ENCODE results near the gene CAPZB.

Gene CAPZB

DNA sequence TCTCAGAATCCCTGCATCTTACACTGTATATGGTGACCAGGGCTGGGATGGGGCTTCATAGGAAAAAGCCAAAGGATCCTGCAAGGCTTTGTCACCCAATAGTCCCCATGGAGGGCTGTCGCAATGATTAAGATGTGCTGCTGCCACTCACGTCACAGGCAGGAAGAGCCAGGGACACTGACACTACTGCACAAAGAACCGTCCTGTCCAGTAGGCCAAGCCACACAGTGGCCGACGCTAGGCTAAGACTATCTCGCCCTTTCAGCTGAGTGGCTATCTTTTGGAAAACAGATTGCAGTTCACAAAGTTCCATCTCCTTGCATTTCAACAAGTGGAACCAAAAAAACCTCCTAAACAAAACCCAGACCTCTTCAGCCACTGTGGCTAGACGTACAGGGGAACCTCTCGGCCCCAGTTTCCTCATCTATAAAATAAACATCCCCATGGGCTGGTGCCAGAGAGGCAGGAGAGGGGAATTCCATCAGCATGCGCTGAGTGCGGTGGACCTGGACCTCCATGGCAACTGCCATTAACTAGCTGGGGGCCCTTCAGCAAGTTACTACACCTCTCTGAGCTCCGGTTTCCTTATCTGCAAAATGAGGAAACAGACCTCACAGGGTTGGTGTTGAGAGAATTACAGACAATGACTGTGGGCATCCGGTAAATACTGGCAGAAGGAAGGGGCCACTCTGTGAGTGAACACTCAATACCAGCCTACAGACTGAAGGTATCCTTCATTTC is 8.7 kb downstream of the CAPZB start:
- Histone ChIP-seq H3K4me1 (ENCODE audit: insufficient read depth, low read length, severe bottlenecking) (peaks cover 50% of the 10 kb centered on the region), H3K27ac (ENCODE audit: low read depth, low read length, poor library complexity, severe bottlenecking) (peak overlapping the region; percentile 80), H3K4me3 (ENCODE audit: low read depth, low read length, poor library complexity, severe bottlenecking) (peak overlapping the region; percentile 34), H3K79me2 (ENCODE audit: insufficient read depth, low read length) (peaks cover 58% of the 10 kb centered on the region), H3K9me2 (ENCODE audit: low read depth, low read length) (no peaks in the 10 kb centered on the region), H3F3A (ENCODE audit: insufficient read depth, low read length) (no peaks in the 10 kb centered on the region), H3K9ac (ENCODE audit: low read length) (no peak overlapping the region; the same call in 1 of the 2 replicates), H3K9me3 (ENCODE audit: low read length) (no peaks in the 10 kb centered on the region), H4K20me1 (ENCODE audit: insufficient read depth, low read length) (no peaks in the 10 kb centered on the region), H3K4me2 (ENCODE audit: low read length) (peak overlapping the region; percentile 58; the same call in 1 of the 2 replicates), H3K36me3 (ENCODE audit: insufficient read depth, low read length) (peaks cover 30% of the 10 kb centered on the region; the same call in 1 of the 2 replicates), H3K27me3 (ENCODE audit: insufficient read depth, low read length) (no peaks in the 10 kb centered on the region), H2AFZ (ENCODE audit: low read length) (no peak overlapping the region)
- no peak for TF ChIP-seq EZH2 (IDR thresholded peaks at IDR 0.05; ENCODE audit: borderline replicate concordance, low read length)
- TF ChIP-seq, protein P1, sequence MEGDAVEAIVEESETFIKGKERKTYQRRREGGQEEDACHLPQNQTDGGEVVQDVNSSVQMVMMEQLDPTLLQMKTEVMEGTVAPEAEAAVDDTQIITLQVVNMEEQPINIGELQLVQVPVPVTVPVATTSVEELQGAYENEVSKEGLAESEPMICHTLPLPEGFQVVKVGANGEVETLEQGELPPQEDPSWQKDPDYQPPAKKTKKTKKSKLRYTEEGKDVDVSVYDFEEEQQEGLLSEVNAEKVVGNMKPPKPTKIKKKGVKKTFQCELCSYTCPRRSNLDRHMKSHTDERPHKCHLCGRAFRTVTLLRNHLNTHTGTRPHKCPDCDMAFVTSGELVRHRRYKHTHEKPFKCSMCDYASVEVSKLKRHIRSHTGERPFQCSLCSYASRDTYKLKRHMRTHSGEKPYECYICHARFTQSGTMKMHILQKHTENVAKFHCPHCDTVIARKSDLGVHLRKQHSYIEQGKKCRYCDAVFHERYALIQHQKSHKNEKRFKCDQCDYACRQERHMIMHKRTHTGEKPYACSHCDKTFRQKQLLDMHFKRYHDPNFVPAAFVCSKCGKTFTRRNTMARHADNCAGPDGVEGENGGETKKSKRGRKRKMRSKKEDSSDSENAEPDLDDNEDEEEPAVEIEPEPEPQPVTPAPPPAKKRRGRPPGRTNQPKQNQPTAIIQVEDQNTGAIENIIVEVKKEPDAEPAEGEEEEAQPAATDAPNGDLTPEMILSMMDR (IDR thresholded peaks at IDR 0.05; ENCODE audit: low read length), result no peak

DNA sequence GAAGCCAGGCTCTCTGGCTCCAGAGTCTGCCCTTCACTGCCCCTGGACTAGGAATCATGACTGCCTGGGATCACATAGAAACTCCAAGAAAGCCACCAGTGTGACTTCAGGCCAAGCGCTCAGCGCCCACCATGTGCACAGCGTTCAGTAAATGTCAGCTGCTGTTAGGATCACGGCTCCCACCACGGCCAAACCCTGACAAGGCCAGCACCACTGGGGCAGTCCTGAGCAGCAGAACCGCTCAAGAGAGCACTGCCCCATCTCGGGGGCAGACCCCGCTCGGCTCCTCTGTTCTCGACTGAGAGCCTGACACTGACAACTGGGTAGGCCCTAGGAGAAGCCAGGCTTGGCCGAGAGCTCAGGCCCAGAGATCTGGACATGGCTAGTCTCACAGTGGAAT is 10.0 kb downstream of the CAPZB start:
- H3K9ac ChIP-seq (ENCODE audit: low read length), result no peak overlapping the region
- no peak overlapping the region for H2AFZ ChIP-seq (ENCODE audit: low read length)
- no peak overlapping the region for H3K4me2 ChIP-seq (ENCODE audit: low read length)
- no peaks in the 10 kb centered on the region for H4K20me1 ChIP-seq (ENCODE audit: insufficient read depth, low read length)
- H3K4me1 ChIP-seq (ENCODE audit: insufficient read depth, low read length, severe bottlenecking), result peaks cover 57% of the 10 kb centered on the region
- H3K36me3 ChIP-seq (ENCODE audit: insufficient read depth, low read length), result peaks cover 34% of the 10 kb centered on the region; the same call in 1 of the 2 replicates
- no peaks in the 10 kb centered on the region for H3K9me2 ChIP-seq (ENCODE audit: low read depth, low read length)
- H3F3A ChIP-seq (ENCODE audit: insufficient read depth, low read length), result no peaks in the 10 kb centered on the region
- no peaks in the 10 kb centered on the region for H3K27me3 ChIP-seq (ENCODE audit: insufficient read depth, low read length)
- peaks cover 51% of the 10 kb centered on the region for H3K79me2 ChIP-seq (ENCODE audit: insufficient read depth, low read length)
- no peak overlapping the region for H3K27ac ChIP-seq (ENCODE audit: low read depth, low read length, poor library complexity, severe bottlenecking)
- no peak for TF ChIP-seq EZH2 (IDR thresholded peaks at IDR 0.05; ENCODE audit: borderline replicate concordance, low read length)
- TF ChIP-seq, protein P1 (IDR thresholded peaks at IDR 0.05; ENCODE audit: low read length), result no peak
- no peak overlapping the region for H3K4me3 ChIP-seq (ENCODE audit: low read depth, low read length, poor library complexity, severe bottlenecking)
- no peaks in the 10 kb centered on the region for H3K9me3 ChIP-seq (ENCODE audit: low read length)

DNA sequence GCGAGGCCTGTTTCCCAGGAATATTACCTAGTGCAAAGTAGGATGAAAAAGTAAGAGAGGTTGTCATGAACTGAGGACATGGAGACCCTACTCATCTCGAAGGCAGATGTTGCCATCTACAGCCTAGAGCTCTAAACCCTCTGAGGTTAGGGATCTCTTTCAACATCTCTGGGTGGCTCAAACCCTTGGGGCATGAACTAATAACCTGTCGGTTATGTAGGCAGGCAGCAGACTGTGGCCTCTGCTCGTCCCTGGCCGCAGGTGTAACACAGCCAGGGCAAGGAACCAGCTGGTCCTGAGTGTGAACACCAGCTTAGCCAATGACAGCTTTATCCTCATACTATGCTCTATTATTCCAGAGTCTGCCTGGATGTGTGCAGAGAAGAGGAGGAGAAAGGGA is 13.2 kb downstream of the CAPZB start:
- Histone ChIP-seq H3K4me3 (ENCODE audit: low read depth, low read length, poor library complexity, severe bottlenecking) (no peak overlapping the region), H4K20me1 (ENCODE audit: insufficient read depth, low read length) (no peaks in the 10 kb centered on the region), H3K79me2 (ENCODE audit: insufficient read depth, low read length) (peaks cover 42% of the 10 kb centered on the region), H3K36me3 (ENCODE audit: insufficient read depth, low read length) (peaks cover 33% of the 10 kb centered on the region; the same call in 1 of the 2 replicates), H3K9me3 (ENCODE audit: low read length) (no peaks in the 10 kb centered on the region), H3K9ac (ENCODE audit: low read length) (no peak overlapping the region), H2AFZ (ENCODE audit: low read length) (no peak overlapping the region), H3K9me2 (ENCODE audit: low read depth, low read length) (no peaks in the 10 kb centered on the region), H3K4me2 (ENCODE audit: low read length) (no peak overlapping the region), H3K27me3 (ENCODE audit: insufficient read depth, low read length) (no peaks in the 10 kb centered on the region), H3K4me1 (ENCODE audit: insufficient read depth, low read length, severe bottlenecking) (peaks cover 51% of the 10 kb centered on the region), H3K27ac (ENCODE audit: low read depth, low read length, poor library complexity, severe bottlenecking) (no peak overlapping the region), H3F3A (ENCODE audit: insufficient read depth, low read length) (no peaks in the 10 kb centered on the region)
- TF ChIP-seq EZH2 (IDR thresholded peaks at IDR 0.05; ENCODE audit: borderline replicate concordance, low read length), result no peak
- TF ChIP-seq, protein P1 (IDR thresholded peaks at IDR 0.05; ENCODE audit: low read length), result no peak

Measured in OCI-LY1 (cell line).